HG02973 (cell line): ENCODE data around the gene AOPEP.

Source experiments
- ATAC-seq: cut with Tn5 transposase; IDR thresholded peaks from one replicate; pipeline ENCODE4 v1.9.1; 2021; ENCODE audit warnings: moderate library complexity; ENCODE audit not compliant: unreplicated experiment

The AOPEP gene

GRCh38 chr9:94887721-94888120 lies 161.2 kb downstream of the AOPEP start:
- ATAC-seq, result no peak

- no peak for ATAC-seq
These were observed 162.3 kb downstream of the AOPEP start for GRCh38 chr9:94888775-94889174.

DNA sequence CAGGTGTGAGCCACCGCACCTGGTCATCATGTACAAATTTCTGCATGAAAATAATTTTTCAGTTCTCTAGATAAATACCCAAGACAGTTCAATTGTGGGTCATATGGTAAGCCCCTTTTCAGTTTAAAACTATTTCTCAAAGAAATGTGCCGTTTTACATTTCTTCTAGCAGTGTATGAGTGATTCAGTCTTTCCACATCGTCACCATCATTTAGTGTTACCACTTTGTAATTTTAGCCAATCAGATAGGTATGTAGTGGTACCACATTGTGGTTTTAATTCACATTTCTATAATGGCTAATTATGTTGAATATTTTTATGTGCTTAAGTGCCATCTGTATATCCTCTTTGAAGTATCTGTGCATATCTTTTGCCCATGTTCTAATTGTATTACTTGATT lies 163.1 kb downstream of the AOPEP start:
- ATAC-seq, result no peak

- no peak for ATAC-seq
These were observed 164.7 kb downstream of the AOPEP start for GRCh38 chr9:94891183-94891582.

DNA sequence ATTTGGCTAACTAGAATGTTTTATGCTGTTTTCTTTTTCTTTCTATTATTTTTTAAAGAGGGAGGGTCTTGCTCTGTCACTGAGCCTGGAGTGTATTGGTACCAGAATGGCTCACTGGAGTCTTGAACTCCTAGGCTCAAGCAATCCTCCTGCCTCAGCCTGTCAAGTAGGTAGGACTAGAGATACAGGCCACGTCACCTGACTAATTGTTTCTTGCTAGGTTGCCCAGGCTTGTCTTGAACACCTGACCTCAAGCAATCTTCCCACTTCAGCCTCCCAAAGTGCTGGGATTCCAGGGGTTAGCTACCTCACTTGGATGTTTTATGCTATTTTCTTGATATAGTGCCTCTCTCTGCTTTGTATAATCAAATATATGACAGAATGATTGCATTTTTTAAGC lies 166.2 kb downstream of the AOPEP start:
- no peak for ATAC-seq

DNA sequence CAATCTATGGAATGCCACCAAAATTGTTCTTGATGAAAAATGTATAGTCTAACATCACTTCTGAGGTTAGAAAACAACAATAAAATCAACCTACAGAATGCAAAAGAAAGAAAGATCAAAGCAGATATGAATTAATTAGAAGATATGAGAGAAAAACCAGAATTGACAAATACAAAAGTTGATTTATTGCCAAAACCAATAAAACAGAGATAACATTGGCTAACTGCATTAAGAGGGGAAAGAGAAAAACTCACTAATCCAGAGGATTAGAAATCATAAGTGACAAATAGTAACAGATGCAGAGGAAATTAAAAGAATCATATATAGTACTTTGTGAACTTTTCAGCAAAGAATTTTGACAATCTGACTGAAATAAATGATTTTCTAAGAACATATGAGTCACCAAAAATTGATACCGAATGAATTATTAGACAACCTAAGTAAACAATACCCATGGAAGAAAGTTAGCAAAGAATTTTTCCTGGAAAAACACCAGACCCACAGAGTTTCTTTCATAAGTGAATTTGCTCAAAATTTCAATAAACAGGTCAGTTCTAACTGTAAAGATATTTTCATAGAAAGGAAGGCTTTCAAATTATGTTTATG lies 167.7 kb downstream of the AOPEP start:
- no peak for ATAC-seq

DNA sequence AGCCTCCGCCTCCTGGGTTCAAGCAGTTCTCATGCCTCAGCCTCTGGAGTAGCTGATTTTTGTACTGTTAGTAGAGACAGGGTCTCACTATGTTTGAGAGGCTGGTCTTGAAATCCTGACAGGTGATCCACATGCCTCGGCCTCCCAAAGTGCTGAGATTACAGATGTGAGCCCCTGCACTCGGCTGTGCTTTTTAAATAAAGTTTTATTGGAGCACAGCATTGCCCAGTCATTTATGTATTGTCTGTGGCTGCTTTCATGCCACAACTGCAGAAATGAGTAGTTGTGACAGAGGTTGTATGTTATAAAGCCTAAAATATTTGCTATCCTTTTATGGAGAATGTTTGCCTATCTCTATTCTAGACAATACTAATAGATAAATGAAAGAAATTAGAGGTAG lies 169.2 kb downstream of the AOPEP start:
- ATAC-seq, result no peak

- ATAC-seq, result no peak
These were observed 170.0 kb downstream of the AOPEP start for GRCh38 chr9:94896512-94896911.

DNA sequence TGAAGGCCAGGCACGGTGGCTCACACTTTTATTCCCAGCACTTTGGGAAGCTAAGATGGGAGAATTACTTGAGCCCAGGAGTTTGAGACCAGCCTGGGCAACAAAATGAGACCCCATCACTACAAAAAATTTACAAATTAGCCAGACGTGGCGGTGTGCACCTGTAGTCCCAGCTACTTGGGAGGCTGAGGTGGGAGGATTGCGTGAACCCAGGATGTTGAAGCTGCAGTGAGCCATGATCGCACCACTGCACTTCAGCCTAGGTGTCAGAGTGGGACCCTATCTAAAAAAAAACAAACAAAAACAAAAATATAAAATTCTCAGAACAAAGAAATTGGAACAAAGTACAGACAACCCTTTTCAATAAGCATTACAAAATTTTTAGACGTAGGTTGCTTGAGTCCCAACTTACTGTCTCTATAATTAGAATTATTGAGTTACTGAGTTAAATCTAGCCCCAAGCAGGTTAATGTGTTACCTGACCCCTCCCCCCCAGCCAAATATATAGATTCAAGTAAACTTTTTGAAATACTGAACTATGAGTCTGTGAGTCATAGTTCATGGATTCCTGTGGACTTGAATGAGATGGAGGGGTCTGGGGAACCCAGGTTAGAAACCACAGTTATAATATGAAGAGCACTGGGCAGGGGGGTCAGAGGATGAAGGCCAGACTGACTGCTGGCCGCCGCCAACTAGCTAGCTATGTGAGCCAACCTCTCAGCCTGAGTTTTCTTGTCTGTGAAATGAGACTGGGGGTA lies 173.1 kb downstream of the AOPEP start:
- no peak for ATAC-seq

DNA sequence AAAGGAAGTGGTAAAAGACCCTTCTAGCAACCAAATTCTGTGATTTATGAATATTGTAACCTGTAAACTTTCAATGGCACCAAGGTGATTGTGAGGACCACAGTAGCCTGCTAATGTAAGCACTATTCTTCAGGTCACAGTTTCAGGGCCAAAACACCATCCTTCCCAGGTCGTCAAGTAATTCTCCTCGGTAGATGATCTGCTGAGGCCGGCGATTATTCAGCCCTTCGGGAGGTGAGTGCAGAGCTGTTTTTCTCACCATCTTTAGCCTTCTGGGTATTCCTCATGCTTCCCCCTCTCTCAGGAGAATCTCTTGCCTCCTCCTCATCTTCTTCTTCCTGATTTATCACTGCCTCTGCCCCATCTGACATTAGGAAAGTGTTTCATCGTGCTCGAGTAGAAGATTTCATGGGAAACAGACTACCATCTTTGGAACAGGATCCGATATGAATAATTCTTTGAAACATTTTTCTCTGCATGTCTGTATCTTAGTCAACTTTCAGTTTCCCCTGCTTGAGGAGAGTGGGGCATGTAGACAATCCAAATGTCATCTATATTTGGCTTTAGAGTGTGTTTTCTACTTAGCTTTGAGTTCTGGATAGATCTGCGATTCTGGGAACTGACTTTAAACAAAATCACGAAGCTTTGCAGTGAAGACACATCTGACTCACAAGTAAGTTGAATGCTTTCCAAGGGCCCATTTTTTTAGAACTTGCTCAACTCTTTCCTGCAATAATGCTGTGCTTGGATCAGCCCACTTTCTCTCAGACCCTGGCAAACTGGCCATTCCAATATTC lies 173.9 kb downstream of the AOPEP start:
- no peak for ATAC-seq

GRCh38 chr9:94901019-94901363 lies 174.5 kb downstream of the AOPEP start:
- ATAC-seq, result no peak

DNA sequence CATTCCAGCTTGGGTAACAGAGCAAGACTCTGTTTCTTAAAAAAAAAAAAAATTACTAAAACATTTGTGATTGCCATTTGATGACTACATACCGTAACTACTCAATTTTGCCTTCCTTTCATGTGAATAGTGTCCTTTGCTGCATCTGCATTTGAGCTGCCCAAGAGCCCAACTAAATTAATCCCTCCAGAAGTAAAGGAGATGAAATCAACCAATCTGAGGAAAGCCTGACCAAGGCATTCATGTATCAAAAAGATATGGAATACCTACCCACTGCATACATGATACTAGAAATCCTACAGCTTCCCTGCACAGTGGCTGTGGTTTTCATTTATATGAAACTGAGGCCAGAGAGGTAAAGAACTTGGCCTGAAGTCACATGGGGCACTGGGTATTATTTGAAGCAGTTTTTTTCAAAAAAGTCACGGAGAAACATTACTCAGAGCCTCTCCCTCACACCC lies 177.5 kb downstream of the AOPEP start:
- no peak for ATAC-seq

DNA sequence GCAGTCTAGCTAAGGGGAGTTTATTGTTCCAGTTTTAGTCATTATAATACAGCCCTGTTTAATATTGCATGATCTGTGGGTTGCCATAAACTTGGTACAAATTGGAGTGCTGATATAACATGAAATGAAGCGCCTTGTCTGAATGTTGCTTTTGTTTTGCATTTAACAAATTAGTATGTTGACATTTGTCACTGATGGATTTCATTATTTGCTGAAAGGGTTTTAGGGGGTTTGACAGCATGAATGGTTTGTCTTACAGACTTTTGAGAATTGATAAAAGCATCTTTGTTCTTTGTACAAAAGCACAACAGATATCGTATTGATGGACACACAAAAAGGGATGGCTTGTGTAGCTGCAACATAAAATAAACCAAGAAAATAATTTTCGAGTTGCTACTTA lies 178.3 kb downstream of the AOPEP start:
- no peak for ATAC-seq

DNA sequence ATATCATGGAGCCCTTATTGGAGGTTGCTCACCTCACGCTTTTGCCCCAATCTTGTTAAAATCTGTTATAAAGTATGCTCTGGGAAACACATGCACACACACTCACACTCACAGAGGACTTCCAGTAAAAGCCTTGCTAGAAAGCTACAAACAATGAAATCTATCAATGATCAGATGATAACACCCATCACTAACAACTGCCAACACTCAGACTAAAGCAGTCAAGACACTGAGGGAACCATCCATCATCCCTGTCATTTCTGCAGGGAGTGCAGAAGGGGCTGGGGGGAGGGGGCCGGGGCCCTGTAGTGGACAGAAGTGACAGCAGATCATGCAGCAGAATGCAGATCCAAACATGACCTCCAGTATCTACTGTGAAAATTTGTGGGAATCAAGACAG lies 179.1 kb downstream of the AOPEP start:
- ATAC-seq, result no peak

DNA sequence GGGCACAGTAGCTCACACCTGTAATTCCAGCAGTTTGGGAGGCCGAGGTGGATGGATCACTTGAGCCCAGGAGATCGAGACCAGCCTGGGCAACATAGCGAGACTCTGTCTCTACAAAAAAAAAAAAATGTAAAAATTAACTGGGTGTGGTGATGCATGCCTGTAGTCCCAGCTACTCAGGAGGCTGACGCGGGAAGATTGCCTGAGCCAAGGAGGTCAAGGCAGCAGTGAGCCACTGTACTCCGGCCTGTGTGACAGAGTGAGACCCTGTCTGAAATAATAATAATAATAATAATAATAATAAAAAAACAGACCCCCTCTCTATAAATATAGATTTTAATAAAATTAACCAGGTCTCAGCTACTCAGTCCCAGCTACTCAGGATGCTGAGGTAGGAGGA lies 179.7 kb downstream of the AOPEP start:
- ATAC-seq, result no peak

GRCh38 chr9:94906713-94907112 lies 180.2 kb downstream of the AOPEP start:
- no peak for ATAC-seq

DNA sequence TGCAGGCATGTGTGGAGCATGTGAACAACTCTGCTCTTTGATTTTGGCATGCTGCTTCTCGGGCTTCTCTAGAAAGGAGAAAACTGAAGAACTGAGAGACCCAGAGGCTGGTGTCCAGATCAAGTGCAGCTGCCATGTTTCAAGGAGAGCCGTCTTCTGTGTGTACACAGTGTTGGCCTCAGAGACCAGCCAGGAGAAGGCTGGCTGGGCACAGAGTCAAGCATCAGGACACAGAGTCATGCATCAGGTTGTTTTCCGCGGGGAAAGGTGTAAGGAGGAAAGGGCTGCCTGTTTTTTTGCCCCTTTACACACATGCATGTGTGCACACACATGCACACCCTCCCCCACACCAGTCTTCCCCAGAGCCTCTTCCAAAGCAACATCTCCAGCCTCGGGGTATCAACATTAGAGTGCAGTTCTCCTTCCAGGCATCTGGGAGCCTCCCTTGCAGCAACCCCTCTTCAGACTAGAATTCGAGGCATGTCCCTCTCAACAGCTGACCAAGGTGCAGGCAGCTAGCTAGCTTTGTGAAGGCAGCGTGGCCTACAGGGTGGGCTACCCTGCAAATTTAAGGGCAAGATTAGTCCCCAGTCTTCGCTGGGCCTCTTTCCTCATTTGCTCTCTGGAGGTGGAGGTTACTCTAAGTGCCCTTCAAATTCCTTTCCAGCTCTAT lies 180.9 kb downstream of the AOPEP start:
- no peak for ATAC-seq

GRCh38 chr9:94908011-94908563 lies 181.6 kb downstream of the AOPEP start:
- ATAC-seq, result no peak

- no peak for ATAC-seq
These were observed 182.2 kb downstream of the AOPEP start for GRCh38 chr9:94908583-94909249.

- no peak for ATAC-seq
These were observed 182.9 kb downstream of the AOPEP start for GRCh38 chr9:94909250-94909894.
